Spinal cord (tissue), 10 donors: ENCODE measurements around the gene THRSP. TPM values are rescaled to one million over a fixed set of nuclear protein-coding genes. Genes with fewer than 3 reads are reported as not detected.
"Not testable (repeated sequence)": the region's sequence is repeated elsewhere in the genome, so short reads cannot be mapped to it uniquely, and the experiment has no call there.

Experiments used
- DNase-seq, 6 donors: peaks; one replicate each; pipeline versions ENCODE4 v3.0.0 to v3.0.0-alpha.2; 2013 to 2015; ENCODE audit warnings: low spot score in 6 of 6, low read depth in 4 of 6
- H3K27ac ChIP-seq: one replicate; pipeline ENCODE4 v1.5.1; 2013; ENCODE audit warnings: low read depth, low read length, control low read depth
- H3K27me3 ChIP-seq: one replicate; pipeline ENCODE4 v1.6.1; 2013; ENCODE audit warnings: low read length; ENCODE audit not compliant: control insufficient read depth, insufficient read depth
- H3K36me3 ChIP-seq: one replicate; pipeline ENCODE4 v1.6.1; 2013; ENCODE audit warnings: low read length; ENCODE audit not compliant: control insufficient read depth, insufficient read depth
- H3K4me1 ChIP-seq: one replicate; pipeline ENCODE4 v1.6.1; 2013; ENCODE audit warnings: low read length; ENCODE audit not compliant: control insufficient read depth, insufficient read depth
- H3K4me3 ChIP-seq: one replicate; pipeline ENCODE4 v1.5.1; 2013; ENCODE audit warnings: low read depth, low read length, control low read depth
- H3K9me3 ChIP-seq: one replicate; pipeline ENCODE4 v1.6.1; 2013; ENCODE audit warnings: low read length; ENCODE audit not compliant: control insufficient read depth, insufficient read depth
- WGBS: methylation state at CpG from one replicate; pipeline ENCODE4 v1.1.5; 2013; ENCODE audit warnings: missing lambda C conversion rate; ENCODE audit not compliant: insufficient coverage; 5-methylcytosine and 5-hydroxymethylcytosine counted together
- polyA plus RNA-seq, 2 donors: library from polyadenylated mRNA; unstranded; fragments of 120-200 nt; gene quantifications; one replicate each; pipeline ENCODE4 v1.2.1, GENCODE V29; 2013; ENCODE audit not compliant: insufficient read length in 2 of 2
- total RNA-seq, 2 donors: library from RNA; depleted of rRNA in 1 of 2; stranded (reverse); fragments of 120-200 nt in 1 of 2; fragments of >200 nt in 1 of 2; gene quantifications; one replicate each; pipeline versions ENCODE4 v1.2.3 to v1.2.4, GENCODE V29; 2013 to 2014
- donor health status: healthy.

The THRSP gene
- total and polyA plus RNA-seq, 4 donors: 0.11 to 0.41 (median 0.24) TPM

DNA sequence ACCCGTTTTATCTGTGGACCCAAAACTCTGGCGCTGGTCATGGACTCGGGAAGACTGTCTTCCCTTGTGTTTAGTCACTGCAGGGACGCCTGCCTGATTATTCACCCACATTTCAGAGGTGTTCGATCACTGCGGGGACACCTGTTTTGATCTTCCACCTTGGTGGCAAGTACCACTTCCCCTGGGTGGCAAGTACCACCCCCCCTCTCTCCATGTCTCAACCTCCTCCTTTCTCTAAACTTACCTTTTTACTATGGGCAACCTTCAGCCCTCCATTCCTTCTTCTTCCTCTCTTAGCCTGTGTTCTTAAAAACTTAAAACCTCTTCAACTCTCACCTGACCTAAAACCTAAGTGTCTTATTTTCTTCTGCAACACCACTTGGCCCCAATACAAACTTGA, 17.9 kb downstream of the THRSP start:
- H3K36me3 ChIP-seq: peaks cover 5% of the 10 kb centered on the region
- H3K4me3 ChIP-seq: no peak overlapping the region
- H3K4me1 ChIP-seq: peaks cover 20% of the 10 kb centered on the region
- WGBS: 97% methylated on average over 6 of the region's 6 CpGs
- no peaks in the 10 kb centered on the region for H3K27me3 ChIP-seq
- DNase-seq: no peak
- H3K9me3 ChIP-seq: no peaks in the 10 kb centered on the region
- no peak overlapping the region for H3K27ac ChIP-seq

DNA sequence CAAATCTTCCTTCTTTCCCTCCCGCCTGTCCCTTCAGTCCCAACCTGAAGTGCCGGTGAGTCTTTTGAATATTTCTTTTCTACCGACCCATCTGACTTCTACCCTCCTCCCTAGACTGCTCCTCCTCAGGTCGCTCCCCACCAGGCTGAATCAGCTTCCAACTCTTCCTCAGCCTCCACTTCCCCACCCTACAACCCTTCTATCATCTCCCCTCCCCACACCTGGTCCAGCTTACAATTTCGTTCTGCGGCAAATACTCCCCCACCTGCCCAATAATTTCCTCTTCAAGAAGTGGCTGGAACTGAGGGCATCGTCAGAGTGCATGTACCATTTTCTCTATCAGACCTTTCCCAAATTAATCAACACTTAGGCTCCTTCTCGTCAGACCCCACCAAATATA, 18.5 kb downstream of the THRSP start:
- Histone ChIP-seq H3K4me3 (no peak overlapping the region), H3K27me3 (no peaks in the 10 kb centered on the region), H3K36me3 (peaks cover under 1% of the 10 kb centered on the region), H3K4me1 (peaks cover 16% of the 10 kb centered on the region), H3K9me3 (no peaks in the 10 kb centered on the region), H3K27ac (no peak overlapping the region)
- WGBS: 87% methylated on average over 8 of the region's 8 CpGs
- DNase-seq: no peak

DNA sequence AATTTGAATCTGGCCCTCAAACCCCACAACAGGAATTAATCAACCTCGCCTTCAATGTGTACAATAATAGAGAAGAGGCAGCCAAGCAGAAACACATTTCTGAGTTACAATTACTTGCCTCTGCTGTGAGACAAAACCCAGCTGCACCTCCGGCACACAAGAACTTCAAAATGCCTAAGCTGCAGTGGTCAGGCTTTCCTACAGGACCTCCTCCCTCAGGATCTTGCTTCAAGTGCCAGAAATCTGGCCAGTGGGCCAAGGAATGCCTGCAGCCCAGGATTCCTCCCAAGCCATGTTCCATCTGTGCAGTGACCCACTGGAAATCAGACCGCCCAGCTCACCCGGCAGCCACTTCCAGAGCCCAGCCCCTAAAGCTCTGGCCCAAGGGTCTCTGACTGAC, 19.4 kb downstream of the THRSP start:
- WGBS: 75% methylated on average over 4 of the region's 4 CpGs

DNA sequence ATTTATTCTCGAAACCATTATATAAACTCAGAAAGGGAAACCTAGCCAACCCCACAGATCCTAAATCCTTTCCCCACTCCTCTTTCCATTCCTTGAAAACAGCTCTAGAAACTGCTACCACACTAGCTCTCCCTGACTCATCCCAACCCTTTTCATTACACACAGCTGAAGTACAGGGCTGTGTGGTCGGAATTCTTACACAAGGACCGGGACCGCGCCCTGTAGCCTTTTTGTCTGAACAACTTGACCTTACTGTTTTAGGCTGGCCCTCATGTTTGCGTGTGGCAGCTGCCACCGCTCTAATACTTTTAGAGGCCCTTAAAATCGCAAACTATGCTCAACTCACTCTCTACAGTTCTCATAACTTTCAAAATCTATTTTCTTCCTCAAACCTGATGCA, 20.8 kb downstream of the THRSP start:
- not testable (repeated sequence) for H3K27ac ChIP-seq, H3K9me3 ChIP-seq, H3K4me1 ChIP-seq, H3K4me3 ChIP-seq, DNase-seq, H3K27me3 ChIP-seq, H3K36me3 ChIP-seq
- 84% methylated on average over 8 of the region's 8 CpGs for WGBS

More for the DNA sequence above, 19.4 kb downstream of the THRSP start:
- Histone ChIP-seq H3K27me3 (no peaks in the 10 kb centered on the region), H3K36me3 (no peaks in the 10 kb centered on the region), H3K9me3 (no peaks in the 10 kb centered on the region), H3K27ac (no peak overlapping the region), H3K4me1 (peaks cover 11% of the 10 kb centered on the region), H3K4me3 (no peak overlapping the region)
- no peak for DNase-seq

DNA sequence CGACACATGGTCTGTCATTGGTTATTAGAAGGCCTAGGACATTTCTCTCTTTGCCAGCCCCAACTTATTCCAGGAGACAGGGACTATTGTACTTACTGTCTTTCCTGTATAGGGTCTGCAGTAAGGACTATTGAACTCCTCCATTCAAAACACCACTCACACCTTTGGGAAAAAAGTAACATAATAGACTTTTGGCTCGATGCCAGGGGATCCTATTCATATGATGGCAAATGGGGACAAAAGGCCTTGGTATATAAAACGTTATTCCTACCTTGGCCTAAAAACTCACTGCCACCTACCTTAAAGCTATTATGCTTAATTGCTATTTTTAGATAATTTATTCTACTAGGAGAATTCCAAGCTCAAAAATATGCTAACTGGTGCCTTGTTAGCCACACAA, 22.3 kb downstream of the THRSP start:
- H3K4me3 ChIP-seq: no peak overlapping the region
- WGBS: 100% methylated on average over 1 of the region's 3 CpGs
- no peaks in the 10 kb centered on the region for H3K27me3 ChIP-seq
- H3K9me3 ChIP-seq: no peaks in the 10 kb centered on the region
- H3K36me3 ChIP-seq: no peaks in the 10 kb centered on the region
- H3K4me1 ChIP-seq: no peaks in the 10 kb centered on the region
- no peak overlapping the region for H3K27ac ChIP-seq
- no peak for DNase-seq

DNA sequence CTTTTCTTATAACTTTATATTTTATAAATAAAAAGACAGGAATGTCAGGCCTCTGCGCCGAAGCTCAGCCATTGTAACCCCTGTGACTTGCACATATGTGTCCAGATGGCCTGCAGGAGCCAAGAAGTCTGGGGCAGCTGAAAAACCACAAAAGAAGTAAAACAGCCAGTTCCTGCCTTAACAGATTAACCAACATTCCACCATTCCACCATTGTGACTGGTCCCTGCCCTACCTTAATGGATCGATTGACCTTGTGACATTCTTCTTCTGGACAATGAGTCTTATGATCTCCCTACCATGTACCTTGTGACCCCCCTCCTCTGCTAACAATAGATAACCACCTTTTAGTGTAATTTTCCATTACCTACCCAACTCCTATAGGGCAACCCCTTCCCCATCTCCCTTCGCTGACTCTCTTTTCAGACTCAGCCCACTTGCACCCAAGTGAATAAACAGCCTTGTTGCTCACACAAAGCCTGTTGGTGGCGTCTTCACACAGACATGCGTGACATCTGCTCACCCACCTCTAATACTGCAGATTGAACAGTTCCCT, 22.9 kb downstream of the THRSP start:
- 82% methylated on average over 4 of the region's 6 CpGs for WGBS
- not testable (repeated sequence) for H3K27me3 ChIP-seq

DNA sequence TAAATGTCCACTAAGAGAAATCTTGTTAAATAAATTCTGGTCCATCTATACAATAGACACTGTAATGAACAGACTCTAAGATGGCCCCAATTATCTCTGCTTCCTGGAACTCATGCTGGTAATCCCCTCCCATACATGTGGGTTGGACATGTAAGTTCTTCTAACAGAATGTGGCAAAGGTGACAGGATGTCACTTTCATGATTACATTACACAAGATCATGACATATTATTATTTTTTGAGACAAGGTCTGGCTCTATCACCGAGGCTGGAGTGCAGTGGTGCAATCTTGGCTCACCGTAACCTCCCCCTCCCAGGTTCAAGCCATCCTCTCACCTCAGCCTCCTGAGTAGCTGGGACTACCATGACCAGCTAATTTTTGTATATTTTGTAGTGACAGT, 30.6 kb downstream of the THRSP start:
- no peak for DNase-seq
- H3K27me3 ChIP-seq: no peaks in the 10 kb centered on the region
- H3K9me3 ChIP-seq: no peaks in the 10 kb centered on the region
- no peaks in the 10 kb centered on the region for H3K4me1 ChIP-seq
- WGBS: no CpG with 5 or more reads among the region's 2 CpGs
- H3K36me3 ChIP-seq: peaks cover 5% of the 10 kb centered on the region
- no peak overlapping the region for H3K27ac ChIP-seq
- H3K4me3 ChIP-seq: no peak overlapping the region

More for the DNA sequence above, 22.9 kb downstream of the THRSP start:
- not testable (repeated sequence) for H3K27ac ChIP-seq, H3K4me3 ChIP-seq, DNase-seq, H3K9me3 ChIP-seq, H3K4me1 ChIP-seq, H3K36me3 ChIP-seq

DNA sequence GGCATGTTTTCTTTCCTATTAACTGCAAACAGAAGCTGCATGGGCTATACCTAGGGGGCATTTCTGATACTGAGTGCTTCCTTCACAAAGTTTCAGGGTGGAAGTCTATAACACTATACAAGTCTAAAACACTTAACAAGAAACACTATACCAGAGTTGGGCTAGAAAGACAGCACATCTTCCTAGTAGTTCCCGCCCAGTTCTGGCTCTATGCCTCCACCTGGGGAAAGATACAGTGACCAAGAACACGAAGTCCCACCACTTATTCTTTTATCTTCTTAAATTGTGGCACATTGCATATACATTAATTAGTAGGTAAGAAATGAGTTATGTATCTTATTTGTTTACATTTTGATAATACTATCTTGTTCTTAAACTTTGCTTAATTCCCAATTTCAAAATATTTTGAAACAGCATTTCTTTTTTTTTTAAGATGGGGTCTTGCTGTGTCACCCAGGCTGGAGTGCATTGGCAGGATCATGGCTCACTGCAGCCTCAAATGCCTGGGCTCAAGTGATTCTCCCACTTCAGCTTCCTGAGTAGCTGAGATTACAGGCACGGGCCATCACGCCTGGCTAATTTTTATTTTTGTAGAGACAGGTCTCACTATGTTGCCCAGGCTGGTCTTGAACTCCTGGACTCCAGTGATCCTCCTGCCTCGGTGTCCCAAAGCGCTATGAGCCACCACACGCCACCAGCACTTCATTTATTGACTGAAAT, 34.2 kb downstream of the THRSP start:
- no peaks in the 10 kb centered on the region for H3K4me1 ChIP-seq
- H3K27me3 ChIP-seq: no peaks in the 10 kb centered on the region
- peaks cover 5% of the 10 kb centered on the region for H3K36me3 ChIP-seq
- H3K27ac ChIP-seq: no peak overlapping the region
- H3K4me3 ChIP-seq: no peak overlapping the region
- WGBS: 100% methylated on average over 2 of the region's 7 CpGs
- DNase-seq: no peak
- H3K9me3 ChIP-seq: no peaks in the 10 kb centered on the region

DNA sequence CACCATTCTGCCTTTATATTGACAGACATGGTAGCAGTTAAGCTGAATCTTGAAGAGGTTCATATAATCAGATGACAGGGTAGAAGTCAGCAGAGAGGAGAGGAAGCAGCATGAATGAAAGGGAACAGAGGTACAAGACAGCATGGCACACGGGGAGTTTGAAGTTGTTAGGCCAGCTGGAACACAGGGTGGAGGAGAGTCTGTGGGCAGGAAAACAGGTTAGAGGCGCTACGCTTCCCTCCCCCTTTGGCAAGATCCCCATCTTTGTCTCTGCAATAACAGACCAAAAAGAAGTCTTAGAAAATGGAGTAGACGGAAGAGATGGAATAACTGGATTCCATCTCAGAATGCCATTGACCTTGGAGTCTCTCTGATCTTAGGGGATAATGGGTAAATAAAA, 36.0 kb downstream of the THRSP start:
- peak in 2 of 6 donors; percentile 55 to 62 for DNase-seq
- no peaks in the 10 kb centered on the region for H3K4me1 ChIP-seq
- no peak overlapping the region for H3K4me3 ChIP-seq
- H3K27me3 ChIP-seq: no peaks in the 10 kb centered on the region
- 40% methylated on average over 1 of the region's 4 CpGs for WGBS
- H3K9me3 ChIP-seq: no peaks in the 10 kb centered on the region
- H3K27ac ChIP-seq: peak overlapping the region; percentile 41
- peaks cover 6% of the 10 kb centered on the region for H3K36me3 ChIP-seq

DNA sequence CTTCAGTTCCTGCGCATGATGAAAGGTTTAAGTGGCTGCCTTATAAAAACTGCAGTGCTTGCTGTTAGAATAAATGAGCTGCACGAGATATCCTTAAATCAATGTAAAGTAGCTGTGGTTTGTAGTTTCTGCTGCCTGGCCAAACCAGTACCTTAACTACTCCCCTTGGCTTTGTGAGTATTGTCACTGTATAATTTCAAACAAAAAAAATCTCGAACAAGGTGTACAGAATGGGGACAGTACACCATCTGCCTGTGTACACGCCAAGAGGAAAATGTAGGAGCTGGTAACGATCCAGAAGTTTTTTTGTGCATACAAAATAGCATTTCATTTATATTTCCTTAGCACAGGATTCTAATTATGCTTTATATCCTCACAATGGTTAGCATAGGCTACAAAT, 36.6 kb downstream of the THRSP start:
- Histone ChIP-seq H3K9me3 (no peaks in the 10 kb centered on the region), H3K27ac (peak overlapping the region; percentile 41), H3K4me1 (no peaks in the 10 kb centered on the region), H3K27me3 (no peaks in the 10 kb centered on the region), H3K36me3 (peaks cover 6% of the 10 kb centered on the region), H3K4me3 (no peak overlapping the region)
- peak in 2 of 6 donors; percentile 75 to 77 for DNase-seq
- no CpG with 5 or more reads among the region's 5 CpGs for WGBS
